ENCODE results near the gene CDH15.

CDH15 gene

GRCh38 chr16:89216315-89217137 lies 45.0 kb downstream of the CDH15 start:
- in situ Hi-C loops (cut with MboI; ENCODE audit: low sequenced_read_pairs, unreplicated experiment): no loop called here
- peak; percentile 69 for TF ChIP-seq CTCF (IDR thresholded peaks at IDR 0.05; ENCODE audit: borderline replicate concordance, control extremely low read depth, extremely low read depth, insufficient read depth, missing control alignments)
- DNase-seq (ENCODE audit: low spot score): peak; percentile 85

GRCh38 chr16:89217138-89217387 lies 45.5 kb downstream of the CDH15 start:
- no peak for TF ChIP-seq CTCF (IDR thresholded peaks at IDR 0.05; ENCODE audit: borderline replicate concordance, control extremely low read depth, extremely low read depth, insufficient read depth, missing control alignments)
- in situ Hi-C loops (cut with MboI; ENCODE audit: low sequenced_read_pairs, unreplicated experiment): no loop called here

GRCh38 chr16:89217388-89218191 lies 46.0 kb downstream of the CDH15 start, which contains the start of gene ZNF778:
ZNF778 (plus strand) TSS chr16:89217703; CDS start chr16:89221128, 3,425 bp downstream.
- in situ Hi-C loops (cut with MboI; ENCODE audit: low sequenced_read_pairs, unreplicated experiment): no loop called here
- DNase-seq (ENCODE audit: low spot score): peak; percentile 96
- no peak for TF ChIP-seq CTCF (IDR thresholded peaks at IDR 0.05; ENCODE audit: borderline replicate concordance, control extremely low read depth, extremely low read depth, insufficient read depth, missing control alignments)

More at GRCh38 chr16:89217138-89217387, 45.5 kb downstream of the CDH15 start:
- DNase-seq (ENCODE audit: low spot score): no peak

GRCh38 chr16:89219365-89219764 lies 47.8 kb downstream of the CDH15 start:
- DNase-seq (ENCODE audit: low spot score): no peak
- in situ Hi-C loops (cut with MboI; ENCODE audit: low sequenced_read_pairs, unreplicated experiment): no loop called here
- no peak for TF ChIP-seq CTCF (IDR thresholded peaks at IDR 0.05; ENCODE audit: borderline replicate concordance, control extremely low read depth, extremely low read depth, insufficient read depth, missing control alignments)

- TF ChIP-seq CTCF (IDR thresholded peaks at IDR 0.05; ENCODE audit: borderline replicate concordance, control extremely low read depth, extremely low read depth, insufficient read depth, missing control alignments): no peak
- in situ Hi-C loops (cut with MboI; ENCODE audit: low sequenced_read_pairs, unreplicated experiment): no loop called here
- DNase-seq (ENCODE audit: low spot score): no peak
Measured at GRCh38 chr16:89221604-89222003, 50.1 kb downstream of the CDH15 start.

GRCh38 chr16:89222931-89223330 lies 51.4 kb downstream of the CDH15 start:
- no peak for DNase-seq (ENCODE audit: low spot score)
- no peak for TF ChIP-seq CTCF (IDR thresholded peaks at IDR 0.05; ENCODE audit: borderline replicate concordance, control extremely low read depth, extremely low read depth, insufficient read depth, missing control alignments)
- in situ Hi-C loops (cut with MboI; ENCODE audit: low sequenced_read_pairs, unreplicated experiment): no loop called here

All from GM13976 (cell line).